Endothelial cell of coronary artery (primary cell): ENCODE data around the gene CALY. TPM values are rescaled to one million over a fixed set of nuclear protein-coding genes. Genes with fewer than 3 reads are reported as not detected.

Experiments used
- total RNA-seq: library from RNA; depleted of rRNA; stranded (reverse); fragments of >200 nt; gene quantifications from 2 replicates; pipeline ENCODE4 v1.2.3, GENCODE V29; 2014

CALY gene, protein sequence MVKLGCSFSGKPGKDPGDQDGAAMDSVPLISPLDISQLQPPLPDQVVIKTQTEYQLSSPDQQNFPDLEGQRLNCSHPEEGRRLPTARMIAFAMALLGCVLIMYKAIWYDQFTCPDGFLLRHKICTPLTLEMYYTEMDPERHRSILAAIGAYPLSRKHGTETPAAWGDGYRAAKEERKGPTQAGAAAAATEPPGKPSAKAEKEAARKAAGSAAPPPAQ
- total RNA-seq, result not detected in 2 replicates

DNA sequence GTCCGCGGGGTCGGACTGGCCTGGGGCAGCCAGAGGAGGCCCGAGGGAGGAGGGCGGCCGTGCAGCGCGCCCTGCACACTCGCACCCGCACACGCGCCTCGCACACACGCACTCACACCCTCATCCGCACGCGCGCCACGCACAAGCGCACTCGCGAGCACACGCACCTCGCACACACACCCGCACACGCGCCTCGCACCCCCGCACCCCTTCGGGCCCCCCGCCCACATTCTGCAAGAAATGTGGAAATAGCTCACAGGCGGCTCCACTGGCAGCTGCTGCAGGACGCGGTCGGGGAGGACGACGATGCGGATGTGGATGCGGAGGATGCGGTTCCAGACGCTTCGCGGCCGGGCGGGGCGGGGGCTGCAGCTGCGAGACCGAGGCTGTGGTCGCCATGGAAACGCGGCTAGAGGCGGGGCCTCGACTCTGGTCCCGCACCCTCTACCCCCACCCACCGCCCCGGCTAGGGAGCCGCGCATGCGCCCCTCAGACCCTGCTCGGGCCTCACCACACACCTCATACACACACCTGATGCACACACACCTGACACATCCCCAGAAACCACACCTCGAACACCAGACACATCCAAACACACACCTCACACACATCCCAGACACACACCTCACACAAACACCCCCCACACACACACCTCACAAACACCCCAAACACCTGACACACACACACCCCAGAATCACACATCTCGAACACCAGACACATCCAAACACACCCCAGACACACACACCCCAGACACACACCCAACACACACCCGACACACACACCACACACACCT, at the start of gene CALY:
TSS of gene CALY (minus strand) at position 320 of the 793 bp plus-strand sequence. CDS start 7,907 bp downstream, outside the sequence.

GRCh38 chr10:133379152-133379800, 42.6 kb upstream of the CALY start, which contains the start of gene PAOX:
Gene PAOX, plus strand, starts transcription at chr10:133379262. Its CDS starts 55 bp downstream, at chr10:133379317.

GRCh38 chr10:133373174-133374090, 36.7 kb upstream of the CALY start, which contains the start of gene ECHS1:
Gene ECHS1, minus strand, starts transcription at chr10:133373354. Its CDS starts 21 bp downstream, at chr10:133373333.

DNA sequence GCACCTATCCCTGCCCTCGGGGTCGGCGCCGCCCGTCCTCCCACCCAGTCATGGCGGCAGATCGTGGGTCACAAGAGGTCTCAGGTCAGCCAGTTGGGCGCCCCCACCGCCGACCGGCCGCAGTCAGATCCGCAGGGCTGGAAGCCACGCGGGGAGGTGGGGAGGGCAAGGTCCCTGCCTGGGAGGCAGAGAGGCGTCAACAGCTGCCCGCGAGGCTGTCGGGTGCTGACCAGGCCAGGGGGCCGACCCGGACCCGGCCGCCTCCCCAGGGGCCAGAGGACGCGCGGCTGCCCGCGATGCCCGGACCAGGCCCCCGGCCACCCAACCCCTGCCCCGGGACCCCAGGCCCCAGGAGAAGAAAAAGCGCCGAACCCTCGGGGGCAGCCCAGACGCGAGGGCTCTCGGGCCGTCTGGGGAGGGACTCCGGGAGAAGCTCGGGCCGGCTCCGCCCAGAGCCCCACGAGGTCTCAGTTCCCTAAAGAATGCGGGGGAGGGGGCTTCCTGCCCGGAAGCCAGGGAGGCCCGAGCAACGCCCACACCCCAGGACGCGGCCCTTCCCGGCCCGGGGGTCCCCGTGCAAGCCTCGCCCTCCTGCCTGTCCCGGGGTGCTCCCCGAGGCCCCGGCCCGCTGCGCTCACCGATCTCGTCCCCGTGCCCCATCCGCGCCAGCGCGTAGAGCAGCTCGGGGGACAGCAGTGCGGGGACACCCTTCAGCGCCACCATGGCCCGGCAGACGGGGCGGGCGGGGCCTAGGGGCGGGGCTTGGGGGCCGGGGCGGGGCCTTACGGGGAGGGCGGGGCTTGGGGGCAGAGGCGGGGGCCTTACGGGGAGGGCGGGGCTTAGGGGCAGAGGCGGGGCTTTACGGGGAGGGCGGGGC, 20.8 kb upstream of the CALY start, which contains the start of gene FUOM:
TSS of gene FUOM (minus strand) at position 735 of the 877 bp plus-strand sequence. CDS start at position 723, 12 bp downstream.

GRCh38 chr10:133308421-133309099, 28.1 kb downstream of the CALY start, which contains the start of the genes TUBGCP2 and ZNF511:
Gene TUBGCP2, minus strand, starts transcription at chr10:133308872. Its CDS starts 5,931 bp downstream, at chr10:133302941.
Gene ZNF511, plus strand, starts transcription at chr10:133308914. Its CDS starts 30 bp downstream, at chr10:133308944.

DNA sequence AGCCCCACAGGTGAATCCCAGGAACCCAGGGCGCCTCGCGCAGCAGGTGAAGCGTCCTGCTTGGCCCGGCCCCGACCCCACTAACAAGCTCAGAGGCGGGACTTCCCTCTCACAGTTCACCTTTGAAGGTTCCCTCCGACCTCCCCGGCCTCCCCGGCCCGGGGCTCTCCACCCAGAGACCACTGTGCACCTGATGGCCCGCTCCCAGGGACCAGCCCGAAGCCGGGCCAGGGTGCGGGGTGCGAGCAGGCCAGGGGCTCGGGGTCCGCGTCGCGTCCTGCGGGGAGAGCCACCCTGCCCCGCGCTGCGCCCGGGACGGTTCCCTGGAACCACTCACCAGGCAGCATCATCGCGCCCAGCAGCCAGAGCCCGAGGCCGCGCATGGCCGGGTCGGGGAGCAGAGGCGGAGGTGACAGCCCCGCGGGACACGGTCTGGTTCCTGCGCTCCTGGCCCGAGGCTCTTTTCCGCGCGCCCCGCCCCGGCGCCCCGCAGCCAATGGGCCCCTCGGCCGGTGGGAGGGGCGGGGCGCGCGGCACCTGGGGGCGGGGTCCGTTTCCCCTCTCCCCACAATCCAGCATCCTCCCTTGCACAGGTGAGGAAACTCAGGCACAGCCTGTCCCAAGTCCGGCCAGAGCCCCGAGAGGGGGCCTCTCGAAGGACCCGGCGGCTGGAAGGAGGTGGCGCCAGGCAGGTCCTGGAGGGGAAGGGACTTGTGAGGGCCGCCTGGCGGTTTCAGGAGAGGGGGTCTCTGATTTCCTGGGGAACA, 60.1 kb downstream of the CALY start, which contains the start of gene ADAM8:
TSS of gene ADAM8 (minus strand) at position 434 of the 767 bp plus-strand sequence. CDS start at position 383, 51 bp downstream.

Other genes with a start within 250 kb of the CALY start
- gene ADGRA1, start 249.0 kb downstream of the CALY start, total RNA-seq, result not detected in 2 replicates
- gene KNDC1, start 176.7 kb downstream of the CALY start, total RNA-seq, result under 0.01 TPM in 1 of 2 replicates, not detected in the other
- gene UTF1, start 106.7 kb downstream of the CALY start, total RNA-seq, result not detected in 2 replicates
- not detected in 2 replicates for gene VENTX, start 99.0 kb downstream of the CALY start, total RNA-seq
- 0.18 and 0.75 TPM in 2 replicates for gene ADAM8, start 60.0 kb downstream of the CALY start, total RNA-seq
- 50.6 and 51.5 TPM in 2 replicates for gene TUBGCP2, start 28.0 kb downstream of the CALY start, total RNA-seq
- gene ZNF511, start 28.0 kb downstream of the CALY start, total RNA-seq, result 23.0 and 24.7 TPM in 2 replicates
- not detected in 2 replicates for gene PRAP1, start 10.5 kb upstream of the CALY start, total RNA-seq
- gene FUOM, start 21.1 kb upstream of the CALY start, total RNA-seq, result 17.0 and 29.5 TPM in 2 replicates
- 52.2 and 71.7 TPM in 2 replicates for gene ECHS1, start 36.5 kb upstream of the CALY start, total RNA-seq
- 6.7 and 7.0 TPM in 2 replicates for gene PAOX, start 42.4 kb upstream of the CALY start, total RNA-seq
- gene MTG1, start 57.3 kb upstream of the CALY start, total RNA-seq, result 40.2 and 40.4 TPM in 2 replicates
- gene SPRN, start 87.7 kb upstream of the CALY start, total RNA-seq, result under 0.01 TPM in 2 replicates
- gene SCART1, start 117.0 kb upstream of the CALY start, total RNA-seq, result 0.54 and 1.3 TPM in 2 replicates
- 0.47 TPM in 1 of 2 replicates, not detected in the other for gene CYP2E1, start 190.5 kb upstream of the CALY start, total RNA-seq
- gene SYCE1, start 228.7 kb upstream of the CALY start, total RNA-seq, result 0.09 TPM in 1 of 2 replicates, not detected in the other